Smooth muscle cell (in vitro differentiated cells): ENCODE results near the gene GALNT9. TPM values are rescaled to one million over a fixed set of nuclear protein-coding genes. Genes with fewer than 3 reads are reported as not detected.

ENCODE experiments used
- DNase-seq: peaks from one replicate; lab custom pipeline; 2025; ENCODE audit not compliant: unreplicated experiment; lab: John Stamatoyannopoulos, UW
- H2AFZ ChIP-seq: fragments of 200-600 bp; sonication (generic); 2 replicates; pipeline ENCODE4 v1.6.0; 2016; ENCODE audit warnings: antibody characterized with exemption, low read depth, mild to moderate bottlenecking
- H3F3A ChIP-seq: fragments of 200-600 bp; sonication (generic); 2 replicates; pipeline ENCODE4 v1.6.0; 2017; ENCODE audit warnings: antibody characterized with exemption, low read depth
- H3K27ac ChIP-seq: fragments of 200-600 bp; sonication (generic); 2 replicates; pipeline ENCODE4 v1.5.1; 2016; ENCODE audit warnings: low read depth, mild to moderate bottlenecking
- H3K27me3 ChIP-seq: fragments of 200-600 bp; sonication (generic); 2 replicates; pipeline ENCODE4 v1.6.1; 2016; ENCODE audit warnings: low read depth, mild to moderate bottlenecking
- H3K36me3 ChIP-seq: fragments of 200-600 bp; sonication (generic); 2 replicates; pipeline ENCODE4 v1.5.1; 2016; ENCODE audit warnings: low read depth
- H3K4me1 ChIP-seq: fragments of 200-600 bp; sonication (generic); 2 replicates; pipeline ENCODE4 v1.5.1; 2016; ENCODE audit warnings: low read depth
- H3K4me2 ChIP-seq: fragments of 200-600 bp; sonication (generic); 2 replicates; pipeline ENCODE4 v1.6.0; 2016; ENCODE audit warnings: mild to moderate bottlenecking
- H3K4me3 ChIP-seq: fragments of 200-600 bp; sonication (generic); 2 replicates; pipeline ENCODE4 v1.5.1; 2016; ENCODE audit warnings: mild to moderate bottlenecking
- H3K79me2 ChIP-seq: fragments of 200-600 bp; sonication (generic); 2 replicates; pipeline ENCODE4 v1.6.0; 2016; ENCODE audit warnings: low read depth, mild to moderate bottlenecking
- H3K9ac ChIP-seq: fragments of 200-600 bp; sonication (generic); 2 replicates; pipeline ENCODE4 v1.6.0; 2016; ENCODE audit warnings: low read depth
- H3K9me3 ChIP-seq: fragments of 200-600 bp; sonication (generic); replicated peaks from 2 replicates; pipeline ENCODE4 v1.5.1; 2016; ENCODE audit warnings: low read depth
- H4K20me1 ChIP-seq: fragments of 200-600 bp; sonication (generic); 2 replicates; pipeline ENCODE4 v1.6.0; 2016; ENCODE audit warnings: low read depth
- CTCF ChIP-seq: fragments of 200-600 bp; sonication (generic); IDR thresholded peaks from 2 replicates; pipeline ENCODE4 v1.5.1; 2017; ENCODE audit warnings: borderline replicate concordance, mild to moderate bottlenecking, antibody characterized with exemption; ENCODE audit not compliant: insufficient read depth, poor library complexity, severe bottlenecking
- WGBS: methylation state at CpG from one replicate; pipeline ENCODE4 v1.1.7; 2016; ENCODE audit warnings: low lambda C conversion rate; 5-methylcytosine and 5-hydroxymethylcytosine counted together
- polyA plus RNA-seq: library from polyadenylated mRNA; unstranded; fragments of >200 nt; fragmentation: Nextera tagmentation; extraction: Ambion mirVana; gene quantifications from 2 replicates; pipeline ENCODE4 v1.2.1, GENCODE V29; 2016
- total RNA-seq: library from RNA; depleted of rRNA; stranded (reverse); fragments of >200 nt; gene quantifications from 2 replicates; pipeline ENCODE4 v1.2.3, GENCODE V29; 2014

GALNT9 gene
- total and polyA plus RNA-seq, 2 experiments from 2014 or later: 1.1 TPM; not detected in 1

GRCh38 chr12:132165584-132165983 lies 163.8 kb downstream of the GALNT9 start:
- Histone ChIP-seq H3K79me2 (no peaks in the 10 kb centered on the region), H3K9ac (no peak overlapping the region), H3K4me2 (no peak overlapping the region), H2AFZ (no peak overlapping the region), H3K36me3 (no peaks in the 10 kb centered on the region), H3K4me1 (no peaks in the 10 kb centered on the region), H3K9me3 (no peaks in the 10 kb centered on the region), H4K20me1 (no peaks in the 10 kb centered on the region), H3K27me3 (peaks cover 6% of the 10 kb centered on the region), H3K27ac (no peak overlapping the region), H3F3A (no peaks in the 10 kb centered on the region), H3K4me3 (no peak overlapping the region)
- DNase-seq: no peak
- TF ChIP-seq CTCF: no peak
- WGBS: 98% methylated on average over 6 of the region's 6 CpGs

GRCh38 chr12:132164426-132164825 lies 165.0 kb downstream of the GALNT9 start:
- H3K9me3 ChIP-seq: no peaks in the 10 kb centered on the region
- H3F3A ChIP-seq: no peaks in the 10 kb centered on the region
- no peak overlapping the region for H3K4me2 ChIP-seq
- H3K36me3 ChIP-seq: no peaks in the 10 kb centered on the region
- H2AFZ ChIP-seq: no peak overlapping the region
- H3K4me3 ChIP-seq: no peak overlapping the region
- no peaks in the 10 kb centered on the region for H4K20me1 ChIP-seq
- no peak for TF ChIP-seq CTCF
- H3K9ac ChIP-seq: no peak overlapping the region
- WGBS: 94% methylated on average over 7 of the region's 7 CpGs
- H3K79me2 ChIP-seq: no peaks in the 10 kb centered on the region
- no peak overlapping the region for H3K27ac ChIP-seq
- no peaks in the 10 kb centered on the region for H3K27me3 ChIP-seq
- DNase-seq: no peak
- H3K4me1 ChIP-seq: no peaks in the 10 kb centered on the region

GRCh38 chr12:132163911-132164288 lies 165.5 kb downstream of the GALNT9 start:
- TF ChIP-seq CTCF: peak; percentile 11
- H4K20me1 ChIP-seq: no peaks in the 10 kb centered on the region
- WGBS: 78% methylated on average over 11 of the region's 11 CpGs
- H3F3A ChIP-seq: no peaks in the 10 kb centered on the region
- no peaks in the 10 kb centered on the region for H3K79me2 ChIP-seq
- H3K4me2 ChIP-seq: no peak overlapping the region
- no peak overlapping the region for H3K4me3 ChIP-seq
- H3K9ac ChIP-seq: no peak overlapping the region
- H2AFZ ChIP-seq: no peak overlapping the region
- no peak overlapping the region for H3K27ac ChIP-seq
- H3K4me1 ChIP-seq: no peaks in the 10 kb centered on the region
- H3K27me3 ChIP-seq: no peaks in the 10 kb centered on the region
- H3K36me3 ChIP-seq: no peaks in the 10 kb centered on the region
- DNase-seq: no peak
- H3K9me3 ChIP-seq: no peaks in the 10 kb centered on the region

- Histone ChIP-seq H3K4me3 (no peak overlapping the region), H3F3A (no peaks in the 10 kb centered on the region)
- TF ChIP-seq CTCF: no peak
Measured at GRCh38 chr12:132163041-132163910, 166.1 kb downstream of the GALNT9 start.

More at GRCh38 chr12:132163041-132163910, 166.1 kb downstream of the GALNT9 start:
- H3K9ac ChIP-seq: no peak overlapping the region
- WGBS: 82% methylated on average over 26 of the region's 26 CpGs
- no peaks in the 10 kb centered on the region for H3K79me2 ChIP-seq
- H3K27ac ChIP-seq: no peak overlapping the region
- no peak for DNase-seq
- no peaks in the 10 kb centered on the region for H4K20me1 ChIP-seq
- H3K4me1 ChIP-seq: no peaks in the 10 kb centered on the region
- no peaks in the 10 kb centered on the region for H3K27me3 ChIP-seq
- H3K4me2 ChIP-seq: no peak overlapping the region
- H2AFZ ChIP-seq: no peak overlapping the region
- no peaks in the 10 kb centered on the region for H3K36me3 ChIP-seq
- no peaks in the 10 kb centered on the region for H3K9me3 ChIP-seq
